ENCODE measurements around the gene MAGI2. TPM values are rescaled to one million over a fixed set of nuclear protein-coding genes. Genes with fewer than 3 reads are reported as not detected.

Gene MAGI2
- total RNA-seq, 1 donor from 2014 or later = 5.8 TPM

DNA sequence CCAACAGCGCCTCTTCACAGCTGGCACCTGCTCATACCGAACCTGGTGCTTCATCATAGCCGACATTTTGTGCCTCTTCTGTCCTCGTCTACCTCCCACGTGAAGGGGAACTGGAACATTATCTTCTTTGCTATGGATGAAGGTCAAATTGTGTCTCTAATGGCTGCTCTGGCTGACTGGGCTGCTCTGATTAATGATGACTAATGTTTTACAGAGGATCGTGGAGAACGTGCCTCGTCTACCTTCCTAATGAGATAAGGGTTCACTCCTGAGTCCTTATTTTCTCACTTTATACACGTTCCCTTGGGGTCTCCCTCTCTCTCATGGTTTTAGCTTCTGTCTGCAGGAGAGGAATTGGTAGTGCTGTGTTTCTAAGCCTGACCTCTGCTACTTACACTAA is 1234.6 kb downstream of the MAGI2 start:
- Mint-ChIP-seq H3K27ac (ENCODE audit: unreplicated experiment) (no peak overlapping the region), H3K36me3 (ENCODE audit: low read depth) (no peaks in the 10 kb centered on the region), H3K9me3 (ENCODE audit: low read depth) (peaks cover 3% of the 10 kb centered on the region), H3K4me1 (ENCODE audit: low read depth) (peaks cover 22% of the 10 kb centered on the region), H3K4me3 (ENCODE audit: unreplicated experiment) (no peak overlapping the region), H3K27me3 (ENCODE audit: low read depth) (peaks cover 2% of the 10 kb centered on the region)
- no peak for DNase-seq (ENCODE audit: low spot score)
- TF ChIP-seq, protein P1, sequence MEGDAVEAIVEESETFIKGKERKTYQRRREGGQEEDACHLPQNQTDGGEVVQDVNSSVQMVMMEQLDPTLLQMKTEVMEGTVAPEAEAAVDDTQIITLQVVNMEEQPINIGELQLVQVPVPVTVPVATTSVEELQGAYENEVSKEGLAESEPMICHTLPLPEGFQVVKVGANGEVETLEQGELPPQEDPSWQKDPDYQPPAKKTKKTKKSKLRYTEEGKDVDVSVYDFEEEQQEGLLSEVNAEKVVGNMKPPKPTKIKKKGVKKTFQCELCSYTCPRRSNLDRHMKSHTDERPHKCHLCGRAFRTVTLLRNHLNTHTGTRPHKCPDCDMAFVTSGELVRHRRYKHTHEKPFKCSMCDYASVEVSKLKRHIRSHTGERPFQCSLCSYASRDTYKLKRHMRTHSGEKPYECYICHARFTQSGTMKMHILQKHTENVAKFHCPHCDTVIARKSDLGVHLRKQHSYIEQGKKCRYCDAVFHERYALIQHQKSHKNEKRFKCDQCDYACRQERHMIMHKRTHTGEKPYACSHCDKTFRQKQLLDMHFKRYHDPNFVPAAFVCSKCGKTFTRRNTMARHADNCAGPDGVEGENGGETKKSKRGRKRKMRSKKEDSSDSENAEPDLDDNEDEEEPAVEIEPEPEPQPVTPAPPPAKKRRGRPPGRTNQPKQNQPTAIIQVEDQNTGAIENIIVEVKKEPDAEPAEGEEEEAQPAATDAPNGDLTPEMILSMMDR (IDR thresholded peaks at IDR 0.05) = no peak

DNA sequence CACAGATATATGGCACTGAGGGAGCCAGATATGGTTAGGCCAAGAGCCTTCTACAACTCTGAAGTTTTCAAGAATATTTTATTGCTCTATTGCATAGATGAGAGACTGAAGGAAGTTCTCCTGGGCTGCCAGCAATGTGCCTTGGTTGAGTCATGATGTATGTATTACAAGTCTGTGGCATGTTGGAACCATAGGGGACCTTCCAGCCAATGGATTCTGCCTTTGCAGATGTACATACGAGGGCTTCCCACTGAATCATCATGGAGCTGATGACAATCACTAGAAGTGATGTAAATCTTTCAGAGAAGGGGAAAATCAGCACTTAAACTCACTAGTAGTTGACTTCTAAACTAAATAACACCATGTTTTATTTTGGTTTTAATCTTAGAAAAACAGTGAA is 1235.4 kb downstream of the MAGI2 start:
- DNase-seq (ENCODE audit: low spot score) = no peak
- Mint-ChIP-seq H3K27me3 (ENCODE audit: low read depth) (peaks cover 2% of the 10 kb centered on the region), H3K9me3 (ENCODE audit: low read depth) (peaks cover 3% of the 10 kb centered on the region), H3K36me3 (ENCODE audit: low read depth) (no peaks in the 10 kb centered on the region), H3K4me1 (ENCODE audit: low read depth) (peaks cover 19% of the 10 kb centered on the region), H3K4me3 (ENCODE audit: unreplicated experiment) (no peak overlapping the region), H3K27ac (ENCODE audit: unreplicated experiment) (no peak overlapping the region)
- TF ChIP-seq, protein P1 (IDR thresholded peaks at IDR 0.05) = no peak

DNA sequence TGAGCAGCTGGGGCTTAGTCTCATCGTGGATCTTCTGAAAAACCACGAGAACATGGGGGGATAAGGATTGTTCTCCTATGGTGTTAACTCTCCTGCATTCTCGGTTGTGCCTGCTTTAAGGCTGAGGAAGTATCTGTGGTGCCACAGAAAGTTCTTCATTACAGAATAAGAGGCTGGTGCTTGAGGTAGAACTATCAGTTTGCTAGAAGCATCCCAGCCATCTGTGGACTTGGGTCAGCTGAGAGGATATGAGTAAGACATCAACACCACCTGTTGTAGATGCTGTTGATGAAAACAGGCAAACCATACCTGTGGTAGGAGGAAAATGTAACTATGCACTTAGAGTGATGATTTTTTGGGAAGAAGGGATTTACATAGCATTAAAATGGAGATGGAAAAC is 1238.3 kb downstream of the MAGI2 start:
- Mint-ChIP-seq H3K4me3 (ENCODE audit: unreplicated experiment) (no peak overlapping the region), H3K4me1 (ENCODE audit: low read depth) (peaks cover 5% of the 10 kb centered on the region), H3K9me3 (ENCODE audit: low read depth) (peaks cover 3% of the 10 kb centered on the region), H3K27ac (ENCODE audit: unreplicated experiment) (no peak overlapping the region), H3K27me3 (ENCODE audit: low read depth) (peaks cover 2% of the 10 kb centered on the region), H3K36me3 (ENCODE audit: low read depth) (no peaks in the 10 kb centered on the region)
- TF ChIP-seq, protein P1 (IDR thresholded peaks at IDR 0.05) = no peak
- DNase-seq (ENCODE audit: low spot score) = no peak

DNA sequence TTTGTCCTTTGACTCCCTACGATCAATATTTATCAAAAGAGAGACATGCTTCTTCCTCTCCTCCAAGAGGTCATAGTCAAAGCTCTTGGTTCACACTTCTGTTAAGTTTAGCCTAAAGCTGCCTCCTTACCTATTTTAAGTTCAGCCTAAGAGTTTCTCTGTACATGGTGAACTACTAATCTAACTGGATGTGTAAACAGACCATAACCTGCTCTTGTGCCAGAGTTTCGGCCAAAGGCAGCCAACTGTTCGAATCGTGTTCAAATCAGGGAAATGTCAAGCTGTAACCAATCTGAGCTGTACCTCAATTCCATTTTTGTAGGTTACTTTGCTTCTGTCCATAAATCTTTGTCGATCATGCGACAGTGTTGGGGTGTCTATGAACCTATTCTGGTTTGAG is 1240.1 kb downstream of the MAGI2 start:
- no peak for DNase-seq (ENCODE audit: low spot score)
- no peaks in the 10 kb centered on the region for H3K9me3 Mint-ChIP-seq (ENCODE audit: low read depth)
- peaks cover 2% of the 10 kb centered on the region for H3K27me3 Mint-ChIP-seq (ENCODE audit: low read depth)
- H3K4me3 Mint-ChIP-seq (ENCODE audit: unreplicated experiment) = no peak overlapping the region
- H3K36me3 Mint-ChIP-seq (ENCODE audit: low read depth) = no peaks in the 10 kb centered on the region
- TF ChIP-seq, protein P1 (IDR thresholded peaks at IDR 0.05) = no peak
- peaks cover 5% of the 10 kb centered on the region for H3K4me1 Mint-ChIP-seq (ENCODE audit: low read depth)
- no peak overlapping the region for H3K27ac Mint-ChIP-seq (ENCODE audit: unreplicated experiment)

DNA sequence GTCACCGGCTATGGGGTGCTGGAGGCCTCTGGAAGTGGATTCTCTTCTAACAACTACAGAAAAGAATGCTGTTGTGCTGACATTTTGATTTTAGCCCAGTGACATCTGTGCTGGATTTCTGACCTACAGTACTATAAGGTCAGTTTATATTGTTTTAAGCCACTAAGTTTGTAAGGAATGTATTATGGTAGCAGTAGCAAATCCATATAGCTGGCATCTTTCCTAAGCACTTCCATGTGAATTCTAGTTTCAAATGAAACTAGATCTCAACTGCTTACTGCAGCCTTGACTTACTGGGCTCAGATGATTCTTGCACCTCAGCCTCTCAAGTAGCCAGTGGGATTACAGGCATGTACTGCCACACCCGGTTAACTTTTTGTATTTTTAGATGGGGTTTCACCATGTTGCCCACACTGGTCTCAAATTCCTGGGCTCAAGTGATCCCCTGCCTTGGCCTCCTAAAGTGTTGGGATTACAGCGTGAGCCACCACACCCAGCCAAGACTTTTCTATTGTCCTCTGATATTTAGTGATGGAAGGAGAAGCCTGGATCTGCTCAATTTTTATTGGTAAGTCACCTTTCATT is 1240.9 kb downstream of the MAGI2 start:
- H3K27ac Mint-ChIP-seq (ENCODE audit: unreplicated experiment) = no peak overlapping the region
- no peaks in the 10 kb centered on the region for H3K9me3 Mint-ChIP-seq (ENCODE audit: low read depth)
- DNase-seq (ENCODE audit: low spot score) = no peak
- H3K4me3 Mint-ChIP-seq (ENCODE audit: unreplicated experiment) = no peak overlapping the region
- TF ChIP-seq, protein P1 (IDR thresholded peaks at IDR 0.05) = no peak
- no peaks in the 10 kb centered on the region for H3K36me3 Mint-ChIP-seq (ENCODE audit: low read depth)
- peaks cover 4% of the 10 kb centered on the region for H3K4me1 Mint-ChIP-seq (ENCODE audit: low read depth)
- peaks cover 2% of the 10 kb centered on the region for H3K27me3 Mint-ChIP-seq (ENCODE audit: low read depth)

All from chondrocyte (in vitro differentiated cells).